GM18868 (cell line): Measurements from ENCODE around the gene ZNF831.

ENCODE experiments used
- ATAC-seq: cut with Tn5 transposase; IDR thresholded peaks from one replicate; pipeline ENCODE4 v1.9.1; 2021; ENCODE audit warnings: mild to moderate bottlenecking, moderate library complexity; ENCODE audit not compliant: unreplicated experiment

The ZNF831 gene

GRCh38 chr20:59163631-59164530 is at the start of gene ZNF831:
ZNF831 (plus strand) TSS chr20:59163821; CDS start chr20:59191020, 27,199 bp downstream.
- no peak for ATAC-seq

GRCh38 chr20:59117526-59117925 is 46.1 kb upstream of the ZNF831 start:
- no peak for ATAC-seq

GRCh38 chr20:59118855-59119254 is 44.8 kb upstream of the ZNF831 start:
- ATAC-seq = no peak

- ATAC-seq = no peak
Measured at GRCh38 chr20:59120491-59120890, 43.1 kb upstream of the ZNF831 start.

GRCh38 chr20:59120919-59121318 is 42.7 kb upstream of the ZNF831 start:
- no peak for ATAC-seq

- no peak for ATAC-seq
Measured at GRCh38 chr20:59121714-59122565, 41.7 kb upstream of the ZNF831 start.

GRCh38 chr20:59122566-59122919 is 41.1 kb upstream of the ZNF831 start:
- ATAC-seq = no peak

- ATAC-seq = no peak
Measured at GRCh38 chr20:59123011-59123677, 40.5 kb upstream of the ZNF831 start.

GRCh38 chr20:59123678-59124255 is 39.9 kb upstream of the ZNF831 start:
- ATAC-seq = no peak

GRCh38 chr20:59124296-59125029 is 39.2 kb upstream of the ZNF831 start:
- ATAC-seq = no peak

GRCh38 chr20:59125332-59125731 is 38.3 kb upstream of the ZNF831 start:
- no peak for ATAC-seq

- ATAC-seq = no peak
Measured at GRCh38 chr20:59125836-59126235, 37.8 kb upstream of the ZNF831 start.

- no peak for ATAC-seq
Measured at GRCh38 chr20:59127839-59128238, 35.8 kb upstream of the ZNF831 start.

- ATAC-seq = no peak
Measured at GRCh38 chr20:59131551-59132285, 31.9 kb upstream of the ZNF831 start.

GRCh38 chr20:59134182-59134581 is 29.4 kb upstream of the ZNF831 start:
- ATAC-seq = no peak

- no peak for ATAC-seq
Measured at GRCh38 chr20:59135093-59135492, 28.5 kb upstream of the ZNF831 start.

- no peak for ATAC-seq
Measured at GRCh38 chr20:59136027-59136426, 27.6 kb upstream of the ZNF831 start.

- no peak for ATAC-seq
Measured at GRCh38 chr20:59137532-59137931, 26.1 kb upstream of the ZNF831 start.

- no peak for ATAC-seq
Measured at GRCh38 chr20:59138114-59138748, 25.4 kb upstream of the ZNF831 start.
